ENCODE measurements around the gene CYFIP1. TPM values are rescaled to one million over a fixed set of nuclear protein-coding genes. Genes with fewer than 3 reads are reported as not detected.

CYFIP1 gene
- total RNA-seq, 4 donors from 2014 or later = 81.2 to 131 (median 114) TPM

GRCh38 chr15:22939051-22939450 lies 41.1 kb downstream of the CYFIP1 start:
- no peak for TF ChIP-seq CTCF (IDR thresholded peaks at IDR 0.05; ENCODE audit: low read depth)

GRCh38 chr15:22936577-22937472 lies 43.3 kb downstream of the CYFIP1 start:
- TF ChIP-seq CTCF (IDR thresholded peaks at IDR 0.05; ENCODE audit: low read depth) = no peak

GRCh38 chr15:22933641-22934061 lies 46.5 kb downstream of the CYFIP1 start:
- TF ChIP-seq CTCF (IDR thresholded peaks at IDR 0.05; ENCODE audit: low read depth) = no peak

GRCh38 chr15:22931784-22932536 lies 48.2 kb downstream of the CYFIP1 start:
- TF ChIP-seq CTCF (IDR thresholded peaks at IDR 0.05; ENCODE audit: low read depth) = no peak

- TF ChIP-seq CTCF (IDR thresholded peaks at IDR 0.05; ENCODE audit: low read depth) = no peak
Measured at GRCh38 chr15:22930782-22931484, 49.2 kb downstream of the CYFIP1 start.

GRCh38 chr15:22927761-22928160 lies 52.4 kb downstream of the CYFIP1 start:
- no peak for TF ChIP-seq CTCF (IDR thresholded peaks at IDR 0.05; ENCODE audit: low read depth)

All from subcutaneous adipose tissue (tissue), 4 donors.